Kidney epithelial cell (primary cell): ENCODE data around the gene PSAT1. TPM values are rescaled to one million over a fixed set of nuclear protein-coding genes. Genes with fewer than 3 reads are reported as not detected.

ENCODE experiments used
- DNase-seq: peaks from one replicate; pipeline ENCODE4 v3.0.0-alpha.2; 2010; ENCODE audit warnings: low read depth
- H3K27me3 ChIP-seq: 2 replicates; pipeline ENCODE4 v1.6.0; 2011; ENCODE audit warnings: low read length; ENCODE audit not compliant: control insufficient read depth, insufficient read depth
- H3K36me3 ChIP-seq: 2 replicates; pipeline ENCODE4 v1.5.1; 2011; ENCODE audit warnings: low read length; ENCODE audit not compliant: control insufficient read depth, insufficient read depth
- H3K4me3 ChIP-seq: 2 replicates; pipeline ENCODE4 v1.5.1; 2011; ENCODE audit warnings: low read depth, mild to moderate bottlenecking, control low read depth, low read length
- total RNA-seq: library from RNA; depleted of rRNA; stranded (reverse); fragments of >200 nt; gene quantifications from 2 replicates; pipeline ENCODE4 v1.2.3, GENCODE V29; 2015
- TF ChIP-seq, protein P1 (sequence below): IDR thresholded peaks from 2 replicates; pipeline ENCODE4 v1.5.1; 2011; ENCODE audit warnings: mild to moderate bottlenecking, moderate library complexity, low read length, control low read depth, inconsistent platforms; ENCODE audit not compliant: insufficient read depth, poor library complexity, severe bottlenecking

The PSAT1 gene
- total RNA-seq, 1 donor from 2014 or later: 259 TPM

DNA sequence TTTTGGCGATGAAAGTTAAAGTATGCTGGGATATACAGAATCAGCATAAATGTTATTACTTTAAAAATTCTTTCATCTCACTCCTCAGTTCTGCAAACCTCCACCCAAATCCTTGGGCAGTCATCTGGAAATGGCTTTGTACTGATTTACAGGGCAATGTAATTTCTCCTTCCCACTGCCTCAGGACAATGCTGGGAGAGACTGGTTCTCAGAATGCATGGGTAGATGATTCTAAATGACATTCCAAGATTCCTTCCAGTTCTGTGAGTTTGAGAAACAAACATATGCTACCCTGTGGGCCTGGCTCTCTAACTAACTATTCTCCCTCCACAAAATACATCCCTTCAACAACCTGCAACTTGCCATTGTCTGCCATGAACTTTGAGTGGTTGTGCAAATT lies 7.5 kb upstream of the PSAT1 start:
- Histone ChIP-seq H3K4me3 (no peak overlapping the region), H3K27me3 (no peaks in the 10 kb centered on the region), H3K36me3 (no peaks in the 10 kb centered on the region)
- TF ChIP-seq, protein P1, sequence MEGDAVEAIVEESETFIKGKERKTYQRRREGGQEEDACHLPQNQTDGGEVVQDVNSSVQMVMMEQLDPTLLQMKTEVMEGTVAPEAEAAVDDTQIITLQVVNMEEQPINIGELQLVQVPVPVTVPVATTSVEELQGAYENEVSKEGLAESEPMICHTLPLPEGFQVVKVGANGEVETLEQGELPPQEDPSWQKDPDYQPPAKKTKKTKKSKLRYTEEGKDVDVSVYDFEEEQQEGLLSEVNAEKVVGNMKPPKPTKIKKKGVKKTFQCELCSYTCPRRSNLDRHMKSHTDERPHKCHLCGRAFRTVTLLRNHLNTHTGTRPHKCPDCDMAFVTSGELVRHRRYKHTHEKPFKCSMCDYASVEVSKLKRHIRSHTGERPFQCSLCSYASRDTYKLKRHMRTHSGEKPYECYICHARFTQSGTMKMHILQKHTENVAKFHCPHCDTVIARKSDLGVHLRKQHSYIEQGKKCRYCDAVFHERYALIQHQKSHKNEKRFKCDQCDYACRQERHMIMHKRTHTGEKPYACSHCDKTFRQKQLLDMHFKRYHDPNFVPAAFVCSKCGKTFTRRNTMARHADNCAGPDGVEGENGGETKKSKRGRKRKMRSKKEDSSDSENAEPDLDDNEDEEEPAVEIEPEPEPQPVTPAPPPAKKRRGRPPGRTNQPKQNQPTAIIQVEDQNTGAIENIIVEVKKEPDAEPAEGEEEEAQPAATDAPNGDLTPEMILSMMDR: no peak
- no peak for DNase-seq

DNA sequence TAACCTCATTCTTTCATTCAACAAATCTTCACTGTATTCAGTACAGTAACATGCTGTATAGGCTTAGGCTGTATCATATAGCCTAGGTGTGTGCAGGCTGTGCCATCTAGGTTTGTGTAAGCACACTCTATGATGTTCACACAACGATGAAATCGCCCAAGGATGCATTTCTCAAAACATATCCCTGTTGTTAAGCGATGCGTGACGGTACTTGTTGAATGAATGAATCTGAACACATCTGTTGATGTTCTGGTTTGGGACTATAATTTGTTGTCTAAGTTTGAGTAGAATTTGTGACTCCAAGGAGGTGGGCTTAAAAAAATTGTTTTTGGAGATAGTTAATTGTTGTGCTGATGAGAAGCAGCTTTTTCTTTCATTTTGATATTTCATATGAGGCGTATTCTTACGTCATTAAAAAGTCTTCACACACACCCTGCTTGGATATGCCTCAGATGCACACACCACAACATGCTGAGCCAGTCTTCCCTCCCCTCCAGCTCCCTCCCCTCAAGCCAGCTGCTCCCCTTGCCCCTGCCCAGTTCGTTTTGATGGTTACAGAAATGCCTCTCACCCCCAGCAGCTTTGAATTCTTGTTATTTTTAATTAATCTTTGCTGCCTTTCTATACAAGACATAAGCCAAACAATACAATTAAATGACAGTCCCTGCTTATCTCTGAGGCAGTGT lies 5.5 kb upstream of the PSAT1 start:
- no peak for DNase-seq
- TF ChIP-seq, protein P1: no peak
- no peaks in the 10 kb centered on the region for H3K36me3 ChIP-seq
- no peaks in the 10 kb centered on the region for H3K27me3 ChIP-seq
- H3K4me3 ChIP-seq: no peak overlapping the region

DNA sequence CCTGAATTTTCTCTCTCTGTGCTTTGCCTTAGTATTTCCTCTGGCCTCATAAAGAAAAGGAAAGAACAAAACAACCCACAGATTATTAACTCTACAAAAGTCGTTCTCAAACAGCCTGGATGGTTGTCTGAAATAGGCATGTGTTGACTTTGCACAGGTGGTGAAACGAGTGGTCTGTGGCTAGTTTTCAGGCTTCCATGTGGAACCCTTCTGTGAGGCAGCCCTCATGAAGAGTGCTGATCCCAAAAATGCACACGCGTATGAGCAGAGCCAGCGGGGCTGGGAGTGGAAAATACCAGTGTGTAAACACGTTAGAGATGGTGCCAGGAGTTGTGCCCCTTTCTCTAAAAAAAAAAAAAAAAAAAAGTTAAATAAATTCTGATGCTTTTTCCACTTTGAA lies 4.9 kb upstream of the PSAT1 start:
- no peaks in the 10 kb centered on the region for H3K27me3 ChIP-seq
- TF ChIP-seq, protein P1: no peak
- no peaks in the 10 kb centered on the region for H3K36me3 ChIP-seq
- no peak overlapping the region for H3K4me3 ChIP-seq
- DNase-seq: no peak

DNA sequence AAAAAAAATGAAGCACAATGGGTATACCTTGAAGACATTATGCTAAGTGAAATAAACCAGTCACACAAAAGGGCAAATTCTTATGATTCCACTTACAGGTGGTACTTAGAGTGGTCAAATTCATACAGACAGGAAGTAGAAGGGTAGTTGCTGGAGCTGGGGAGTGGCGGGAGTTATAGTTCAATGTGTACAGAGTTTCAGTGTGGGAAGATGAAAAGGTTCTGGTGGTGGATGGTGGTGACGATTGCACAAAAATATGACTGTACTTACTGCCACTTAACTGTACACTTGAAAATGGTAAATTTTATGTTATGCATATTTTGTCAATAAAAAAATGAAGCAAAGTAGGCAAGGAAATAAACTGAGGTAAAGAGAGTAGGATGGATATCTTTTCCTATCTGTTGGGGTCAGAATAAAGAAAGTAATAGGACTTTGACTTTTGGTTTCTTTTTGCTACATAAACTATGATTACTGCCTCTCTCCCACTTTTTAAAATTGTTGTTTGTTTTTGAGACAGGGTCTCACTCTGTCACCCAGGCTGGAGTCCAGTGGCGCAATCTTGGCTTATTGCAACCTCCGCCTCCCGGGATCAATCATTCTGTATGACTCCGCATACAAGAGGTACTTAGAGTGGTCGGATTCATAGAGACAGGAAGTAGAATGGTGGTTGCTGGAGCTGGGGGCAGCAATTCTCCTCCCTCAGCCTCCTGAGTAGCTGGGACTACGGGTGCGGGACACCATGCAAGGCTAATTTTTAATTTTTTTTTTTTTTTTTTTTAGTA lies 4.0 kb upstream of the PSAT1 start:
- Histone ChIP-seq H3K4me3 (no peak overlapping the region), H3K27me3 (no peaks in the 10 kb centered on the region), H3K36me3 (no peaks in the 10 kb centered on the region)
- no peak for DNase-seq
- TF ChIP-seq, protein P1: no peak

DNA sequence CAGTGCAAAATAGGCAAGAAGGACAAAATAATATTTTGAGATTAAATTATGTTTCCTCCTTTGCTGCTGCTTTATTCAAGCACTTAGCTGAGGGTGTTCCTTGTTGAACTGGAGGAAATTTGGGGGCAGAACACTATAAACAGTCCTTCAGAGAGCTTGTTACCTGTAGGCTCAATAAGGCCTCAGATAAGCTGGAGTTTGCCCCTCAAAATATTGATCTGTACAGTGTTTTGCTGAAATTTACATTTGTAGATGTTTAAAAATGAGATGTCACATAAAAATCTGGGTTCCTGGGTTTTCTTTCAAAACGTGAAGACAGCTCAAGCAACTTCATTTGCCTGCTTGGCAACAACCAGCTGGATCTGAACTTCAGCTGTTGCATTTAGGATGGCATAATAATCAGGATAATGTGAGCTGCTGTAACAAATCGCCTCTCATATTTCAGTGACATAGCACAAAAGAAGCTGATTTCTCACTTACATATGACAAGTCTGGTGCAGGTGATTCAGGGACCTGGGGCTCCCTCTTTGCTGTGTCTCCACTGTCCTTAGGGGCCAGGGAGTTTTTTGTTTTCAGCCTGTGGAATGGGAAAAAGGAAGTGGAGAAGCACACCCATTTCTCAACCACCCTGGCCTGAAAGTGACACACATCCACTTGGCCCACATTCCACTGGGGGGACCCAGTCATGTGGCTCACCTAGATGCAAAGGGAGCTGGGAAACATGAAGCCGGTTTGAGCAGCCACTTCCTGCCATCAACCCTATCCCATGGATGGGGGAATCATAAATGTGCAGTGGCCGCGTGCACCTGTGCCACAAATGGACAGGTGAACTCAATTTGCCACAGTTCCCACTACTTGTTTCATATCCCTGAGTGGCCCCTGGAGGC lies 2.4 kb upstream of the PSAT1 start:
- H3K27me3 ChIP-seq: no peaks in the 10 kb centered on the region
- TF ChIP-seq, protein P1: no peak
- no peak for DNase-seq
- no peaks in the 10 kb centered on the region for H3K36me3 ChIP-seq
- no peak overlapping the region for H3K4me3 ChIP-seq
